ENCODE results near the gene FER.
"Not testable (repeated sequence)": the region's sequence is repeated elsewhere in the genome, so short reads cannot be mapped to it uniquely, and the experiment has no call there.

GRCh38 chr5:108794349-108794748 lies 46.7 kb downstream of the FER start:
- TF ChIP-seq CTCF (conservative IDR thresholded peaks at IDR 0.05; ENCODE audit: low read depth, low read length); EZH2 (IDR thresholded peaks at IDR 0.05; ENCODE audit: low read length, unreplicated experiment); EZH2phosphoT487 (IDR thresholded peaks at IDR 0.05; ENCODE audit: borderline replicate concordance, low read length): not testable (repeated sequence)
